Measurements from ENCODE around the gene TMC4.

GRCh38 chr19:54178581-54179261 is 5.8 kb upstream of the TMC4 start:
- TF ChIP-seq, protein P1, sequence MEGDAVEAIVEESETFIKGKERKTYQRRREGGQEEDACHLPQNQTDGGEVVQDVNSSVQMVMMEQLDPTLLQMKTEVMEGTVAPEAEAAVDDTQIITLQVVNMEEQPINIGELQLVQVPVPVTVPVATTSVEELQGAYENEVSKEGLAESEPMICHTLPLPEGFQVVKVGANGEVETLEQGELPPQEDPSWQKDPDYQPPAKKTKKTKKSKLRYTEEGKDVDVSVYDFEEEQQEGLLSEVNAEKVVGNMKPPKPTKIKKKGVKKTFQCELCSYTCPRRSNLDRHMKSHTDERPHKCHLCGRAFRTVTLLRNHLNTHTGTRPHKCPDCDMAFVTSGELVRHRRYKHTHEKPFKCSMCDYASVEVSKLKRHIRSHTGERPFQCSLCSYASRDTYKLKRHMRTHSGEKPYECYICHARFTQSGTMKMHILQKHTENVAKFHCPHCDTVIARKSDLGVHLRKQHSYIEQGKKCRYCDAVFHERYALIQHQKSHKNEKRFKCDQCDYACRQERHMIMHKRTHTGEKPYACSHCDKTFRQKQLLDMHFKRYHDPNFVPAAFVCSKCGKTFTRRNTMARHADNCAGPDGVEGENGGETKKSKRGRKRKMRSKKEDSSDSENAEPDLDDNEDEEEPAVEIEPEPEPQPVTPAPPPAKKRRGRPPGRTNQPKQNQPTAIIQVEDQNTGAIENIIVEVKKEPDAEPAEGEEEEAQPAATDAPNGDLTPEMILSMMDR (IDR thresholded peaks at IDR 0.05), result no peak
- no peak for TF ChIP-seq EZH2 (IDR thresholded peaks at IDR 0.05; ENCODE audit: borderline replicate concordance, insufficient read depth, low read depth, low read length, poor library complexity, severe bottlenecking)

Measured in B cell (primary cell).